Measurements from ENCODE around the gene AURKAIP1.
"Not testable (repeated sequence)": the region's sequence is repeated elsewhere in the genome, so short reads cannot be mapped to it uniquely, and the experiment has no call there.

The AURKAIP1 gene

GRCh38 chr1:1374929-1375662, at the start of gene AURKAIP1:
Gene AURKAIP1, minus strand, starts transcription at chr1:1375207. Its CDS starts 451 bp downstream, at chr1:1374756.
- DNase-seq, result peak; percentile 100

- no peak for DNase-seq
Measured at GRCh38 chr1:1424707-1425106, 49.7 kb upstream of the AURKAIP1 start.

- no peak for DNase-seq
Measured at GRCh38 chr1:1423245-1423597, 48.2 kb upstream of the AURKAIP1 start.

- no peak for DNase-seq
Measured at GRCh38 chr1:1422465-1423244, 47.6 kb upstream of the AURKAIP1 start.

- no peak for DNase-seq
Measured at GRCh38 chr1:1421907-1422464, 47.0 kb upstream of the AURKAIP1 start.

GRCh38 chr1:1421147-1421906, 46.3 kb upstream of the AURKAIP1 start, which contains the start of gene ANKRD65:
Gene ANKRD65, minus strand, starts transcription at chr1:1421276. Its CDS starts 271 bp downstream, at chr1:1421005.
- no peak for DNase-seq

- no peak for DNase-seq
Measured at GRCh38 chr1:1420654-1421141, 45.7 kb upstream of the AURKAIP1 start.

- DNase-seq, result no peak
Measured at GRCh38 chr1:1419813-1420653, 45.0 kb upstream of the AURKAIP1 start.

GRCh38 chr1:1419363-1419812, 44.4 kb upstream of the AURKAIP1 start:
- DNase-seq, result no peak

GRCh38 chr1:1418464-1419362, 43.7 kb upstream of the AURKAIP1 start:
- DNase-seq, result no peak

- DNase-seq, result not testable (repeated sequence)
Measured at GRCh38 chr1:1417825-1418463, 42.9 kb upstream of the AURKAIP1 start.

GRCh38 chr1:1417396-1417795, 42.4 kb upstream of the AURKAIP1 start:
- DNase-seq, result not testable (repeated sequence)

- DNase-seq, result no peak
Measured at GRCh38 chr1:1415751-1416150, 40.7 kb upstream of the AURKAIP1 start.

- not testable (repeated sequence) for DNase-seq
Measured at GRCh38 chr1:1412311-1412902, 37.4 kb upstream of the AURKAIP1 start.

- DNase-seq, result no peak
Measured at GRCh38 chr1:1411626-1412025, 36.6 kb upstream of the AURKAIP1 start.

- DNase-seq, result not testable (repeated sequence)
Measured at GRCh38 chr1:1410238-1410637, 35.2 kb upstream of the AURKAIP1 start.

- DNase-seq, result peak; percentile 69
Measured at GRCh38 chr1:1407636-1408318, 32.8 kb upstream of the AURKAIP1 start.

- DNase-seq, result peak; percentile 98
Measured at GRCh38 chr1:1406821-1407635, 32.0 kb upstream of the AURKAIP1 start, which contains the start of gene MRPL20. Gene MRPL20, minus strand, starts transcription at chr1:1407293. Its CDS starts 76 bp downstream, at chr1:1407217.
